OCI-LY3 (cell line): ENCODE results near the gene DSCAM.

Experiments
- EZH2phosphoT487 ChIP-seq: fragments of 200-600 bp; shearing (Covaris generic); IDR thresholded peaks from 2 replicates; pipeline ENCODE4 v1.6.1; 2018; ENCODE audit warnings: antibody characterized with exemption, mixed run types, low read depth
- TF ChIP-seq, protein P1 (sequence below): fragments of 200-600, 300-600 bp; sonication (generic); IDR thresholded peaks from 2 replicates; pipeline ENCODE4 v1.5.1; 2014; ENCODE audit warnings: antibody characterized with exemption, low read length, low read depth

DNA sequence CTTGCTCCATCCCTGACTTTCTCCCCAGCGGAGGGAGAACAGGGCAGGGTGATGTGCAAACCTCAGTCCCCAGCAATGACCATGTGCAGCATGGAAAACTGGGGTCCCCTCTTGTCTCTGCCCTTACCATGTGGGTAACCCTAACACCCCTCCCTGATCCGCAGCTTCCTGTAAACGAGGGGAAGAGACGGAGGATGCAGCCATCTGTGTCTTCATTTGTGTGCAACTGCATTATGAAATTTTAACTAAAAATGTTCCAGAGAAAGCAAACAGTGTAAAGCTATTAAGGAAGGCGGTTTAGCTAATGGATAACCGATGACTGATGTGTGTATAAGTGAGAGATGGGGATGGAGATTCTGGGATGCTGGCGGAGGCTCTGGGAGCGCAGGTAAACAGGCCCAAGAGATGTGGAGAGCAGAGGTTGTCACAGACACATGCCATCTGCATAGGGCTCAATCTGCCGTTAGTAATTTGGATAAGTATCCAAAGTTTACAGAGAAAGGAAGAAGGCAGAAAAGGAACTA is 206.6 kb downstream of the DSCAM start:
- TF ChIP-seq, protein P1, sequence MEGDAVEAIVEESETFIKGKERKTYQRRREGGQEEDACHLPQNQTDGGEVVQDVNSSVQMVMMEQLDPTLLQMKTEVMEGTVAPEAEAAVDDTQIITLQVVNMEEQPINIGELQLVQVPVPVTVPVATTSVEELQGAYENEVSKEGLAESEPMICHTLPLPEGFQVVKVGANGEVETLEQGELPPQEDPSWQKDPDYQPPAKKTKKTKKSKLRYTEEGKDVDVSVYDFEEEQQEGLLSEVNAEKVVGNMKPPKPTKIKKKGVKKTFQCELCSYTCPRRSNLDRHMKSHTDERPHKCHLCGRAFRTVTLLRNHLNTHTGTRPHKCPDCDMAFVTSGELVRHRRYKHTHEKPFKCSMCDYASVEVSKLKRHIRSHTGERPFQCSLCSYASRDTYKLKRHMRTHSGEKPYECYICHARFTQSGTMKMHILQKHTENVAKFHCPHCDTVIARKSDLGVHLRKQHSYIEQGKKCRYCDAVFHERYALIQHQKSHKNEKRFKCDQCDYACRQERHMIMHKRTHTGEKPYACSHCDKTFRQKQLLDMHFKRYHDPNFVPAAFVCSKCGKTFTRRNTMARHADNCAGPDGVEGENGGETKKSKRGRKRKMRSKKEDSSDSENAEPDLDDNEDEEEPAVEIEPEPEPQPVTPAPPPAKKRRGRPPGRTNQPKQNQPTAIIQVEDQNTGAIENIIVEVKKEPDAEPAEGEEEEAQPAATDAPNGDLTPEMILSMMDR, result no peak
- no peak for TF ChIP-seq EZH2phosphoT487
